ENCODE results near the gene MYO15B.

DNA sequence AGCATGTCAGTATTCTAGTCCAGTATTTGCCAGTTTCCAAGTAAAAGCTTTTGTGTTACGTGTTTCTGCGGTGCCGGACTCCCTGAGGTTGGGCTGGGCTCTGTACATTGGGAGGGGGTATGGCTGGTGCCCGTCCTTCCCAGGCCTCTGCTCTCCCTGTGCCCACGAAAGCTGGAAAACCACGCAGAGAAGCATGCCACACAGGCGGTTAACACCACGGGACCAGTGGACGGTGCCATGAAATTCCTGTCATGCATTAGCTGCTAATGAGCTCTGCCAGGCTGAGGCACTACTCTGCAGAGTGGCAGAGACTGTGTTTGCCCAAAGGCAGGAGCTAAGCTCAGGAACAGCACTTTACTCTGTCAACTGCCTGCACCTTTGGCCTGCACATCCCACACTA, 53.7 kb downstream of the MYO15B start:
- TF ChIP-seq GATA2 (IDR thresholded peaks at IDR 0.05; ENCODE audit: low read depth, low read length): no peak
- TF ChIP-seq GATA3 (IDR thresholded peaks at IDR 0.05; ENCODE audit: low read depth, low read length): no peak

Measured in SH-SY5Y (cell line).